Panc1 (cell line): ENCODE measurements around the gene MSI2.

ENCODE experiments used
- CTCF ChIP-seq: fragments of 450-650 bp; IDR thresholded peaks from 2 replicates; pipeline ENCODE4 v1.5.1; 2017; ENCODE audit warnings: mild to moderate bottlenecking
- POLR2AphosphoS5 ChIP-seq: IDR thresholded peaks from 2 replicates; pipeline ENCODE4 v1.6.1; 2012; ENCODE audit warnings: mild to moderate bottlenecking, low read depth, low read length, moderate library complexity
- REST ChIP-seq, 2 experiments: IDR thresholded peaks; 2 replicates each; pipeline ENCODE4 v1.6.1; 2011 to 2012; ENCODE audit warnings: low read depth in 2 of 2, control low read depth in 1 of 2, low read length in 1 of 2, mild to moderate bottlenecking in 1 of 2, moderate library complexity in 1 of 2; ENCODE audit not compliant: insufficient read depth in 1 of 2
- TCF7L2 ChIP-seq: IDR thresholded peaks from 2 replicates; pipeline ENCODE4 v1.6.1; 2011; ENCODE audit warnings: mild to moderate bottlenecking, low read depth, low read length, inconsistent platforms

- TF ChIP-seq REST (IDR thresholded peaks at IDR 0.05; ENCODE audit: insufficient read depth in 1 of 2, low read depth in 2 of 2, low read length in 1 of 2) (no peak), CTCF (no peak), POLR2AphosphoS5 (no peak), TCF7L2 (no peak)
Measured at GRCh38 chr17:57511475-57512123, 255.3 kb downstream of the MSI2 start.
